Kidney tubule cell (primary cell): Measurements from ENCODE around the gene KRTDAP.
"Not testable (repeated sequence)": the region's sequence is repeated elsewhere in the genome, so short reads cannot be mapped to it uniquely, and the experiment has no call there.

ENCODE experiments used
- DNase-seq: peaks from one replicate; pipeline ENCODE4 v3.0.0-alpha.2; 2018; ENCODE audit warnings: low spot score

The KRTDAP gene

GRCh38 chr19:35484252-35485036 is 5.8 kb downstream of the KRTDAP start:
- no peak for DNase-seq

GRCh38 chr19:35483089-35483488 is 7.2 kb downstream of the KRTDAP start:
- DNase-seq = no peak

- no peak for DNase-seq
Observed at GRCh38 chr19:35478794-35479677, 11.2 kb downstream of the KRTDAP start.

- no peak for DNase-seq
Observed at GRCh38 chr19:35476149-35476548, 14.1 kb downstream of the KRTDAP start.

GRCh38 chr19:35474594-35474993 is 15.7 kb downstream of the KRTDAP start:
- not testable (repeated sequence) for DNase-seq

GRCh38 chr19:35474104-35474503 is 16.2 kb downstream of the KRTDAP start:
- DNase-seq = no peak

GRCh38 chr19:35471946-35472345 is 18.3 kb downstream of the KRTDAP start:
- no peak for DNase-seq

GRCh38 chr19:35471075-35471474 is 19.2 kb downstream of the KRTDAP start:
- not testable (repeated sequence) for DNase-seq

GRCh38 chr19:35470128-35470527 is 20.1 kb downstream of the KRTDAP start:
- no peak for DNase-seq

- peak; percentile 57 for DNase-seq
Observed at GRCh38 chr19:35468637-35469036, 21.6 kb downstream of the KRTDAP start.

- DNase-seq = no peak
Observed at GRCh38 chr19:35466259-35466658, 24.0 kb downstream of the KRTDAP start.

GRCh38 chr19:35462956-35463355 is 27.3 kb downstream of the KRTDAP start:
- DNase-seq = not testable (repeated sequence)

- DNase-seq = peak; percentile 73
Observed at GRCh38 chr19:35462476-35462953, 27.7 kb downstream of the KRTDAP start.

GRCh38 chr19:35461788-35462187 is 28.5 kb downstream of the KRTDAP start:
- not testable (repeated sequence) for DNase-seq

GRCh38 chr19:35461060-35461459 is 29.2 kb downstream of the KRTDAP start:
- no peak for DNase-seq

- DNase-seq = no peak
Observed at GRCh38 chr19:35460608-35461007, 29.7 kb downstream of the KRTDAP start.

- DNase-seq = peak; percentile 30
Observed at GRCh38 chr19:35459414-35460082, 30.7 kb downstream of the KRTDAP start.

- peak; percentile 12 for DNase-seq
Observed at GRCh38 chr19:35458731-35459391, 31.4 kb downstream of the KRTDAP start.

- no peak for DNase-seq
Observed at GRCh38 chr19:35458192-35458591, 32.1 kb downstream of the KRTDAP start.

- DNase-seq = no peak
Observed at GRCh38 chr19:35457173-35457572, 33.1 kb downstream of the KRTDAP start.

- no peak for DNase-seq
Observed at GRCh38 chr19:35455616-35456201, 34.6 kb downstream of the KRTDAP start.
